ENCODE measurements around the gene CDC42EP2. TPM values are rescaled to one million over a fixed set of nuclear protein-coding genes. Genes with fewer than 3 reads are reported as not detected.

The CDC42EP2 gene, protein sequence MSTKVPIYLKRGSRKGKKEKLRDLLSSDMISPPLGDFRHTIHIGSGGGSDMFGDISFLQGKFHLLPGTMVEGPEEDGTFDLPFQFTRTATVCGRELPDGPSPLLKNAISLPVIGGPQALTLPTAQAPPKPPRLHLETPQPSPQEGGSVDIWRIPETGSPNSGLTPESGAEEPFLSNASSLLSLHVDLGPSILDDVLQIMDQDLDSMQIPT
- total RNA-seq: 1 to 10 TPM in 1 of 2 donors, under 1 TPM in 1; 0.73 to 2.0 TPM

DNA sequence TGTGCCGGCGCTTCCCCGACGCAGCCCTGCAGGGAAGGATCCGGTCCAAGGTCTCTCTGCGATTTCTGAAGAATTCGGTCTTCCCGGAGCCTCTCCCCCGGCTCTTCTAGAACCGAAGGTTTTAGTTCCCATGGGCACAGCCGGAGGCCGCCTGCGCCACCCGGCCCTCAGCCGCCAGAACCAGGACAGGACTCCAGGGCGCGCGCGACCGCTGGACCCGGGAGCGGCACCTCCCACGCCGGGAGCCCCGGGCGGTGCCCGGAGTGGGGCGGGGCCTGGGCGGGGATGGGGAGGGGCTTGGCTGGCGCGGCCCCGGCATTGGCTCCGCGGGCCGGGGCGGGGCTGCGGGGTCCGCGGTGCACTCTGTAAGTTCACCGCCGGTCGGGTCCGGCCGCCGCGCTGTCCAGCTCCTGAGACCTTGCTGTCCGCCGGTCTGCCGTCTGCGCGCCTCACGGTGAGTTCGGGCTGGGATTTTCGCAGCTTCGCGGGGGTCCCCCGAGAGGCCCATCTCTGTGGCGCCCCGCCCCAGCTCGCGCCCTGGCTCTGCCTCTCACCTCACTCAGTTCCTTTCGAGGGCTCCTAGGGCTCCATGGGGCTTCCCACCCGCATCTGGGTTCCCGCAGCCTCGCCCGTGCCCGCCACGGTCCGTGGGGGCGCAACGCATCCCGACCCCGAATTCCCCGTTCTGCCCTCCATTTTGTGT, at the start of gene CDC42EP2:
TSS of gene CDC42EP2 (plus strand) at position 366 of the 703 bp plus-strand sequence. CDS start 6,033 bp downstream, outside the sequence.
- Mint-ChIP-seq H3K4me3 (peak within 1 kb of the TSS; percentile 61), H3K36me3 (ENCODE audit: low read depth) (no peaks in the 10 kb centered on the region), H3K27me3 (peaks cover 3% of the 10 kb centered on the region), H3K9me3 (no peaks in the 10 kb centered on the region), H3K4me1 (peaks cover 5% of the 10 kb centered on the region), H3K27ac (no peak within 1 kb of the TSS)
- ATAC-seq (replicated peaks): peak; percentile 94

DNA sequence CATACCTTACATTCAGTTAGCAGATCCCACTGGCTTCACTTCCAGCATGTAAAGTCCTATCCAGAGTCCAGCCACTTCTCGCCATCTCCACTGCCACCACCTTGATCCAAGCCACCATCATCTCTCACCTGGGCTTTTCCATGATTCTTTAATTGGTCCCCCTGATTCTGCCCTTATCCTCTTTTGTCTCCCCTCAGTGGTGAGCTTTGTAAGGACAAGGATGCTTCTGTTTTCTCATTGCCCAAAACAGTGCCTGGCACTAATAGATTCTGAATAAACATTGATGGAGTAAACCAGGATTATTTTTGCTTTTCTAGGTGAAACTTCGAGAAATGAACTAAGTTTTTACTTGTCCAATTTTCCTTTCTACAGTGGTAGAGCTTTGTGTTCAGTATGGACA, 48.5 kb upstream of the CDC42EP2 start:
- peaks cover 16% of the 10 kb centered on the region for H3K4me1 Mint-ChIP-seq
- ATAC-seq (replicated peaks): no peak
- H3K27me3 Mint-ChIP-seq: no peaks in the 10 kb centered on the region
- peak overlapping the region; percentile 9 for H3K4me3 Mint-ChIP-seq
- H3K36me3 Mint-ChIP-seq (ENCODE audit: low read depth): peaks cover 87% of the 10 kb centered on the region
- H3K27ac Mint-ChIP-seq: peak overlapping the region; percentile 31
- no peaks in the 10 kb centered on the region for H3K9me3 Mint-ChIP-seq

DNA sequence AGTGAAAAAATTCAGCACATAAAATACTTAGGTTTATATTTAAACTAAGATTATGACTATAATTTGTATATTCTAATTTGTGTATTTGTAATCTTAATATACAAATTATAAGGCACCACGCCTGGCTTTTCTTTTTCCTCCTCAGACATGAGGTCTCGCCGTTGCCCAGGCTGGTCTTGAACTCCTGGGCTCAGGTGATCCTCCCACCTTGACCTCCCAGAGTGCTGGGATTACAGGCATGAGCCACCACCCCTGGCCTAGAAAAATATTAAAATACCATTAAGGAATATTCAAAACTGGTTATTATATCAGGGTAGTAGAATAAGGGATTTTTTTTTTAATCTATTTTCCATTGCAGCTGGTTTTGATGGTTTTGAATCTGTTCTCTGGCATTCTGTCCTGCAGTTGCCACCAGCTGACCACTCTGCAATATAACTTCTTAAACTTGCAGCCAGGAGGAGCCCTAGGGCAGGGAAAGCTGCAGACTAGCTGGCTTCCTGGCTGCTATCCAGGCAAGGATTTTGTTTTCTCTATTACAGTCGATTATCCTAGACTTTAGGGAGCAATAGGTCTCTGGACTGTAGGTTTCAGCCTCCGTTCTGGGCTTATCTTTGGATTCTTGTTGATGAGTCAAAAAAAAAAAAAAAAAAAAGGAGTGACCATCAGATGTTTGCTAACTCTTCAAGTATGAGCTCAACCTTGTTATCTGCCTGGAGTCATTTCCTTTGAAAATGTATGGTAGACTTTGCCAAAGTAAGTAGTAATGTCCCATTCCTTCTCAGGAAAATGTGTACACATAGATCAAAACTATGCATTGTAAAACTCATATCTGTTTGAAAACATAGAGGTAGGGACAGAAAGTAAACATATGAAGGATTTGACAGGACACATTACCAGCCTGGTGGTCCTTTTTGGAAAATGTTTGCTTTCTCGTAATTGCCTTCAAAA, 39.7 kb upstream of the CDC42EP2 start:
- Mint-ChIP-seq H3K27ac (peak overlapping the region; percentile 3), H3K9me3 (no peaks in the 10 kb centered on the region), H3K27me3 (no peaks in the 10 kb centered on the region), H3K4me3 (no peak overlapping the region), H3K4me1 (peaks cover 7% of the 10 kb centered on the region), H3K36me3 (ENCODE audit: low read depth) (peaks cover 84% of the 10 kb centered on the region)
- no peak for ATAC-seq (replicated peaks)

DNA sequence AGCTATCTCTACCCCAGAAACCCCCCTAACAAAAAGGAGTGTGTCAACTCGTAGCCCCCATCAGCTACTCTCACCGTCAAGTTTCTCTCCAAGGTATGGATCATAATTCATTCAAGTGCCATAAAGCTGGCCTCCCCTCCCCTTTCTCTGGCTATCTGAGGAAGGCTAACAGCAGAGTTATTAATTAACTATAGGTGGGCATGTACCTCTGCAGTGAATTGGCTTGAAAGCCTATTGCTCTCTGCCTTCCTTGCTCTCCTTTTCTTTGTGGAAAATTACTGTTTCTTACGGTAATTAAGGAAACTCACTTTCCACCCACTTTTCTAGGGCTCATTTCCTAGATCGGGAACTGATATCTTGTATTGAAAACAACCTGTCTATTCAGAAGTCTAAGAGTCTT, 38.8 kb upstream of the CDC42EP2 start:
- Mint-ChIP-seq H3K36me3 (ENCODE audit: low read depth) (peaks cover 84% of the 10 kb centered on the region), H3K4me3 (no peak overlapping the region), H3K4me1 (peaks cover 10% of the 10 kb centered on the region), H3K9me3 (no peaks in the 10 kb centered on the region), H3K27ac (peak overlapping the region; percentile 3), H3K27me3 (no peaks in the 10 kb centered on the region)
- ATAC-seq (replicated peaks): no peak

DNA sequence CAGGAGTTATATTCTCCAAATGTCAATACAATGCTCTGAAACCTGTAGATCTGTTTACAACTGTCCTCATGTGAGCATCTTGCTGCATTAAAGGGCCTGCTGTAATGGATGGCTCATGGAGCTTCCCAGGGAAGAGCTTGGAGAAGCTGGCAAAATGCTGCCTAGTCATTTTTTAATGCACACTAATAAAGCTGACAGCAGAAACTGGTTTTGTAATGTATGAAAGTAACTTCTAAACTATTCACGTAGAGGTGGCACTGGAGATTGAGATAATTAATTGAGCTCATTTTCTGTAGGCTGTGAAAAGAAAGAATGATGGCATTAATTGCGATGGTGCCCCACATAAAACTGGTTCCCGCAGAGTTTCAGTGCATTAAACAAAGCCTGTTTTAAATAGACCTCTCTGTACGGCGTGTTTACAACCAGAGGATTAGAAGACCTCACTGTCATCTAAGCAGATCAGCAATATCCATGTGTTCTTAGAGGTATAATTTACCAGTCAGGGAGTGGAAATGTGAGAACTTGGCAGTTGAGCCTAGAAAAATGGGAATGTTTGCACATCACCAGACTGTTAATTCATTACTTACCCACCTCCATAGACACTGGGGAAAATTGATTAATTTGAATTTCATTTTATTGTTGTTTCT, 36.9 kb upstream of the CDC42EP2 start:
- H3K4me3 Mint-ChIP-seq: no peak overlapping the region
- H3K9me3 Mint-ChIP-seq: no peaks in the 10 kb centered on the region
- no peak for ATAC-seq (replicated peaks)
- peaks cover 85% of the 10 kb centered on the region for H3K36me3 Mint-ChIP-seq (ENCODE audit: low read depth)
- no peaks in the 10 kb centered on the region for H3K27me3 Mint-ChIP-seq
- H3K4me1 Mint-ChIP-seq: peaks cover 10% of the 10 kb centered on the region
- H3K27ac Mint-ChIP-seq: no peak overlapping the region

DNA sequence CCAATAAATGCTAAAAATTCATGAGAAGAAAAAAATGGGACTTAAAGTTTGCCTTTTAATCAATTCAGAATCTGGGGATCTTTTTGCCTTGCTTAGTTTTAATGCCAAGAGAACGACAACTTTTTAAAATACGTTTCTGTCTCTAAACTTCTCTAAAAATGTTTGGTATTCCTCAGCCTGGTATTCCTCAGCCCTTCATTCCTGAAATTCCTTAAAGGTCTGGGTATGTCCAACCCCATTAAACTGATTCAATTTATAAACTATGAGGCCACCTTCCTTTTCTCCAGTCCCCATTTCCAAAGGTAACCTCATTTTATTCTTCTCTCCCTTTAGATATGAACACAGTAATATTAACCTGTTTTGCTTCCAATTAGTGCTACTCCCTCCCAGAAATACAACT, 36.3 kb upstream of the CDC42EP2 start:
- no peak for ATAC-seq (replicated peaks)
- no peaks in the 10 kb centered on the region for H3K27me3 Mint-ChIP-seq
- peaks cover 90% of the 10 kb centered on the region for H3K36me3 Mint-ChIP-seq (ENCODE audit: low read depth)
- no peaks in the 10 kb centered on the region for H3K9me3 Mint-ChIP-seq
- no peak overlapping the region for H3K4me3 Mint-ChIP-seq
- peak overlapping the region; percentile 44 for H3K27ac Mint-ChIP-seq
- H3K4me1 Mint-ChIP-seq: peaks cover 10% of the 10 kb centered on the region

DNA sequence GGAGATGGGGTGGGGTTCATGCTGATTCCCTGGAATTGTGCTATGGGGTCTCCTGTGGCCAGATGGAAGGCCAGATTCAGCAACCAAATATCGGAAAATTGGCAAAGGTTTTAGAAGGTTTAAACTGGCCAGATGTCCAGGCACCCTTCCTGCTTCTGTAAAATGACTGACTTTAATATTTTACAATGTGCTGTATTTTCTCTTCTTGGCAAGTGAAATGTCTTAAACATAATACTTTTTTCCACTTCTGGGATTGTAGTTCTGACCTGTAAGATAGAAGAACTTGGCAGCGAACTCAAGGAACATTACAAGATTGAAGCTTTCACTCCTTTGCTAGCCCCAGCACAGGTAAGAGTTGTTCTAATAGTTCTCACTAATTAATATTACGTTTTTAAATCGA, 35.4 kb upstream of the CDC42EP2 start:
- Mint-ChIP-seq H3K36me3 (ENCODE audit: low read depth) (peaks cover 95% of the 10 kb centered on the region), H3K9me3 (no peaks in the 10 kb centered on the region), H3K4me1 (peaks cover 10% of the 10 kb centered on the region), H3K27me3 (no peaks in the 10 kb centered on the region), H3K4me3 (peak overlapping the region; percentile 66), H3K27ac (peak overlapping the region; percentile 92)
- ATAC-seq (replicated peaks): no peak

DNA sequence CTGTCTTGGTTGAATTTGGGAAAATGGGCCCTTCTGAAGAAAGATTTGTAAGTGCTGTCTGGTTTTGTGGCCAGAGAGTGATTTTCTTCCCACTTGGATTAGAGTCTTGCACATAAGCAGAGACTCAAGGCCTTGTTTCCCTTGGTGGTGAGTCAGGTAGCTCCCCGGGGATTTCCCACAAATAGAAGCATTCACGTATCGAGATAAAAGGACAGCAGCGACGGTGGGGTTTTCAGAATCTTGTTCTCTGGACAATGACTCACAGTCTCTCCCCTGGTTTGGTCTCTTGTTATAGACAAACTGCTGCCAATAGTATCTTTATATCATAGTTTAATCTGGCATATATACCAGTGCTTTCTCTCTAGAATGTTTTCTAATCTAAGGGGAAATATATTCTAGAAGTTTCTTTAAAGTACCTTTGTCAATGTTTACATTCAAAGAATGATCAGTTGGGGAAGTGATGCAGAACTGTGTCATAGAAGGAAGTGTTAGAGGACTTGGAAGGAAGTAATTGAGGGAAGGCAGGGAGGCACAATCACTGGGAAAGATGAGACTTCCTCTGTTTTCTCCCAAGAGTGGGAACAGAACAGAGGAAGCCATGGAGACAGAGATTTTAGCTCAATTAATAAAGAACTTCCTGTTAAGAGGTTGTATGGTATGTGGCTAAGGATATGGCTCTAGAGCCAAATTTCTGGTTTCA, 34.8 kb upstream of the CDC42EP2 start:
- peak overlapping the region; percentile 92 for H3K27ac Mint-ChIP-seq
- no peaks in the 10 kb centered on the region for H3K9me3 Mint-ChIP-seq
- H3K27me3 Mint-ChIP-seq: no peaks in the 10 kb centered on the region
- peaks cover 99% of the 10 kb centered on the region for H3K36me3 Mint-ChIP-seq (ENCODE audit: low read depth)
- H3K4me3 Mint-ChIP-seq: peak overlapping the region; percentile 66
- ATAC-seq (replicated peaks): peak; percentile 99
- peaks cover 10% of the 10 kb centered on the region for H3K4me1 Mint-ChIP-seq

DNA sequence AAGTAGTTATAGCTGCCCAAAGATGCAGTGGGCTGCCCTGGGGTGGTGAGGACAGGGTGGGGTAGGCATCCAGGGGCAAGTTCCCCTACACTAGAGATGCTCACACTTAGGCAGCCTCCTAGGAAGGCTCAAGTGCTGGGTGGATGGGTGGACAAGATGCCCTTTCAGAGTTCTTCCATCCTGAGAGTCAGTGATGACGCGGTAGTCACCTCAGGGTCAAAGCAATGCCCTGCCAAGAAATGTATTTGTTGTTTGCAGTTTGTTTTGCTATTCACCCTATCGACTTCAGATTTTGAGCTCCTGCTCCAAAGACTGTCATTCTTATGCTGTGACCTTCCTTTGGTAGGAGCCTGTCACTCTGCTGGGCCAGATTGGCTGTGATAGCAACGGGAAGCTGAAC, 34.0 kb upstream of the CDC42EP2 start:
- peaks cover 99% of the 10 kb centered on the region for H3K36me3 Mint-ChIP-seq (ENCODE audit: low read depth)
- H3K27ac Mint-ChIP-seq: no peak overlapping the region
- peaks cover 10% of the 10 kb centered on the region for H3K4me1 Mint-ChIP-seq
- ATAC-seq (replicated peaks): no peak
- no peaks in the 10 kb centered on the region for H3K27me3 Mint-ChIP-seq
- no peaks in the 10 kb centered on the region for H3K9me3 Mint-ChIP-seq
- H3K4me3 Mint-ChIP-seq: peak overlapping the region; percentile 66

DNA sequence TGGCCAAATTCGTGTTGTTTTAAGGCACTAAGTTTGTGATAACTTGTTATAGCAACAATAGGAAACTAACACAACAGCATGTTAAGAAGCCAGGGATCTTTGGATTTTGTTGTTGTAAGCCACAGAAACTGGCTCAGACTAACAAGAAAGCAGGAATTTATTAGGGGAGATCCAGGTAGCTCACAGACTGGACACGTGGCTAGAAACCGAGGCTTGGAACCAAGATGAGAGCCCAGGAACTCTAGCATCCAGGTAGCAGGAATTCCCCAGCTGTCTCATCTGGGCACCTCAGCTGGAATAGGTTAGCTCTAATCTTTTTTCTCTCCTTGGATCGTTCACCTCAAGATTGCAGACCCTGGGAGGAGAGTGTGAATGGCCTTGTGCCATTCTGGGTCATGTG, 28.0 kb upstream of the CDC42EP2 start:
- peaks cover 4% of the 10 kb centered on the region for H3K4me1 Mint-ChIP-seq

DNA sequence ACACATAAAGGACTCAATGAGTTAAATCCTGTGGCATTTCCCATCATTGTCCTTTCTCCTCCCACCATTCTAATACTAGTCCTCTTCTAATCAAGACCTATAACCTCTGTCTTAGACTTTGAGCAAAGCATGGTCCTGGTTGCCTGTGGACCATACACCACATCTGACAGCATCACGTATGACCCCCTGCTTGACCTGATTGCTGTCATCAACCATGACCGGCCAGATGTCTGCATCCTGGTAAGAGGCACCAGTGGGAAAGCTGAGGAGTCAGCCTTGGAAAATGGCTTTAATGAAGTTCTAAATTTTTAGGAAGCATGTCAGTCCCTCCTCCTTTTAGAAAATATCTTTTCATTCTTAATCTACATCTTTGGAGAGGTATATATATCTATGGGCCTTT, 27.1 kb upstream of the CDC42EP2 start:
- no peak for ATAC-seq (replicated peaks)
- Mint-ChIP-seq H3K9me3 (no peaks in the 10 kb centered on the region), H3K4me3 (no peak overlapping the region), H3K27ac (no peak overlapping the region), H3K27me3 (no peaks in the 10 kb centered on the region), H3K36me3 (ENCODE audit: low read depth) (peaks cover 99% of the 10 kb centered on the region), H3K4me1 (peaks cover 4% of the 10 kb centered on the region)

More for the DNA sequence above, 28.0 kb upstream of the CDC42EP2 start:
- Mint-ChIP-seq H3K27ac (no peak overlapping the region), H3K36me3 (ENCODE audit: low read depth) (peaks cover 99% of the 10 kb centered on the region), H3K9me3 (no peaks in the 10 kb centered on the region), H3K4me3 (no peak overlapping the region), H3K27me3 (no peaks in the 10 kb centered on the region)
- no peak for ATAC-seq (replicated peaks)

DNA sequence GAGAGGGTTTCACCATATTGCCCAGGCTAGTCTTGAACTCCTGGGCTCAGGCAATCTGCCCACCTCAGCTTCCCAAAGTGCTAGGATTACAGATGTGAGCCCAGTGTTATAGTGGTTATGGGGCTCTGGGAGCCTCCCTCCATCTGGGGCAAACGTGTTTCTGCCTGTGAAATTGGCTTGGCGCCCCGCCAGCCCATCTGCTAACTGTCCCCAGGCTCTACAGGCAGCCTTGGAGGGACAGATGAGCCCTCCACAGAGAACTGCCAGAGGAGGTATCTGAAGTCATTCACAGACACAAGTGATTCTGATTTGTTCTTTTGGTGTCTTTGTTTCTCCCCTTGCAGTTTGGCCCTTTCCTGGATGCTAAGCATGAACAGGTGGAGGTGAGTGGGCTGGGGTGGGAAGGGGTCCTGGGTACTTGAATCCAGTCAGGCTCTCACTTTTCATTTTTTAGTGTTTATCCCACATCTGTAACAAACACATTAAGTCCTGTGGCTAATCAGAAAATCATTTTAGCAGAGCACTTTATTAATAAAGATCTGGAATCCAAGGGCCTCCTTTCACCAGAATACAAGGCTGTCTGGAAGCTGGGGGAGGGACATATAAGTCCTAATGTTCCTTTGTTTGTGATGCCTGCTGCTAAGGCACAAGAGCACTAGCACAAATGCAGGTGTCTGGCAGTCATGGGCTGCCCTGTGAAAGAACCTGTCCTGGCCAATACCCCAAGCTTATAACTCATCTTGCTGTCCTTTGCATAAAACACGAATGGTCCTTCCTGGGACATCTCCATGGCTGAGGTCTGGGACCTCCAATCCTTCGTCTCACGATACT, 25.7 kb upstream of the CDC42EP2 start:
- H3K27ac Mint-ChIP-seq: peak overlapping the region; percentile 7
- peaks cover 4% of the 10 kb centered on the region for H3K4me1 Mint-ChIP-seq
- H3K27me3 Mint-ChIP-seq: no peaks in the 10 kb centered on the region
- H3K36me3 Mint-ChIP-seq (ENCODE audit: low read depth): peaks cover 100% of the 10 kb centered on the region
- no peaks in the 10 kb centered on the region for H3K9me3 Mint-ChIP-seq
- no peak overlapping the region for H3K4me3 Mint-ChIP-seq
- ATAC-seq (replicated peaks): no peak

All from activated T-helper 17 cell treated with anti-CD3 and anti-CD28 coated beads, Interleukin-2, amount 50 U/mL, for 72 hours (primary cell).